Caco-2 (cell line): ENCODE results near the gene SLC39A5. TPM values are rescaled to one million over a fixed set of nuclear protein-coding genes. Genes with fewer than 3 reads are reported as not detected.

ENCODE experiments used
- BruUV-seq: library from RNA; stranded (reverse); fragments of 400-500 nt; replicated peaks from 2 replicates; lab custom pipeline; 2021; lab: Mats Ljungman, UMichigan
- CTCF ChIA-PET: fragments of 300-600 bp; sonication (Branson Sonifier 250); formaldehyde crosslinking; loops from one replicate; lab custom pipeline; 2022; ENCODE audit warnings: antibody characterized with exemption; lab: Charles Lee
- POLR2A ChIA-PET: fragments of 300-600 bp; sonication (Branson Sonifier 250); formaldehyde crosslinking; loops from one replicate; lab custom pipeline; 2022; ENCODE audit warnings: antibody characterized with exemption; lab: Charles Lee
- DNase-seq, 2 experiments: peaks; one replicate each; pipeline versions ENCODE4 v3.0.0 to v3.0.0-alpha.2; 2020 to 2022
- H3K27me3 ChIP-seq: replicated peaks from 2 replicates; pipeline ENCODE4 v1.6.0; 2011; ENCODE audit warnings: low read length; ENCODE audit not compliant: control insufficient read depth, insufficient read depth
- H3K36me3 ChIP-seq: 2 replicates; pipeline ENCODE4 v1.5.1; 2011; ENCODE audit warnings: low read length; ENCODE audit not compliant: control insufficient read depth, insufficient read depth
- H3K4me1 ChIP-seq: fragments of 250-450 bp; sonication (Bioruptor Pico); 2 replicates; pipeline ENCODE4 v1.5.1; 2020; ENCODE audit warnings: mild to moderate bottlenecking
- H3K4me3 ChIP-seq: 2 replicates; pipeline ENCODE4 v1.5.1; 2011; ENCODE audit warnings: low read depth, mild to moderate bottlenecking, control low read depth, low read length
- H3K9me3 ChIP-seq: fragments of 250-450 bp; sonication (Bioruptor Pico); 2 replicates; pipeline ENCODE4 v1.5.1; 2020; ENCODE audit warnings: mild to moderate bottlenecking, moderate library complexity
- H3K27ac Mint-ChIP-seq: one replicate; pipeline ENCODE4 v1.8.0; 2022; ENCODE audit warnings: mixed read lengths; ENCODE audit not compliant: unreplicated experiment
- H3K27me3 Mint-ChIP-seq: one replicate; pipeline ENCODE4 v1.8.0; 2022; ENCODE audit warnings: mixed read lengths; ENCODE audit not compliant: insufficient read depth, unreplicated experiment
- H3K36me3 Mint-ChIP-seq: one replicate; pipeline ENCODE4 v1.8.0; 2022; ENCODE audit warnings: mild to moderate bottlenecking, mixed read lengths; ENCODE audit not compliant: insufficient read depth, unreplicated experiment
- H3K4me1 Mint-ChIP-seq: one replicate; pipeline ENCODE4 v1.8.0; 2022; ENCODE audit warnings: low read depth, mixed read lengths; ENCODE audit not compliant: unreplicated experiment
- H3K4me3 Mint-ChIP-seq: one replicate; pipeline ENCODE4 v1.8.0; 2022; ENCODE audit warnings: mild to moderate bottlenecking, moderate library complexity, mixed read lengths; ENCODE audit not compliant: unreplicated experiment
- H3K9me3 Mint-ChIP-seq: one replicate; pipeline ENCODE4 v1.8.0; 2022; ENCODE audit warnings: mixed read lengths; ENCODE audit not compliant: unreplicated experiment
- intact Hi-C: fragments of 100-400 bp; cut with micrococcal nuclease; formaldehyde crosslinking; loops from one replicate; pipeline ENCODE4 v1.10.0; 2022; ENCODE audit not compliant: unreplicated experiment
- total RNA-seq: library from RNA; stranded (reverse); gene quantifications from 2 replicates; pipeline ENCODE4 v1.2.3, GENCODE V29; 2022
- TF ChIP-seq, protein P1 (sequence below), 2 experiments: fragments of 200-600 bp in 1 of 2; IDR thresholded peaks; 1 replicate in 1 of 2; 2 replicates in 1 of 2; pipeline versions ENCODE4 v1.5.1 to v1.8.0; 2011 to 2022; ENCODE audit warnings: antibody characterized with exemption in 1 of 2, control low read depth in 1 of 2, inconsistent platforms in 1 of 2, low read depth in 1 of 2, low read length in 1 of 2, mild to moderate bottlenecking in 1 of 2, moderate library complexity in 1 of 2; ENCODE audit not compliant: insufficient read depth in 1 of 2, severe bottlenecking in 1 of 2, unreplicated experiment in 1 of 2

SLC39A5 gene
- total RNA-seq, 1 experiment from 2014 or later, result 110 TPM

- BruUV-seq, result no TSS peak
- no peaks in the 10 kb centered on the region for H3K27me3 Mint-ChIP-seq
- Histone ChIP-seq H3K36me3 (peaks cover 2% of the 10 kb centered on the region; the same call in 1 of the 2 replicates), H3K9me3 (no peaks in the 10 kb centered on the region), H3K4me3 (no peak overlapping the region), H3K4me1 (no peaks in the 10 kb centered on the region), H3K27me3 (no peaks in the 10 kb centered on the region)
- H3K9me3 Mint-ChIP-seq, result no peaks in the 10 kb centered on the region
- intact Hi-C loops, result loop anchor here (1.0 kb wide), 1 partner anchor 18 kb away; the partner anchor contains the start of gene NABP2
- H3K27ac Mint-ChIP-seq, result no peak overlapping the region
- CTCF ChIA-PET, result interaction anchor here (0.6 to 4.6 kb wide), 15 partner anchors 9 to 88 kb away, joined by 3 to 61 read pairs (median 4); partner anchors contain the start of genes ANKRD52, COQ10A, ESYT1 and NABP2
- H3K4me3 Mint-ChIP-seq, result no peak overlapping the region
- POLR2A ChIA-PET, result interaction anchor here (1.0 to 2.2 kb wide), 2 partner anchors 15 to 17 kb away, joined by 5 to 19 read pairs; partner anchors contain the start of genes RNF41 and SMARCC2
- peaks cover 71% of the 10 kb centered on the region for H3K36me3 Mint-ChIP-seq
- no peaks in the 10 kb centered on the region for H3K4me1 Mint-ChIP-seq
- TF ChIP-seq, protein P1, sequence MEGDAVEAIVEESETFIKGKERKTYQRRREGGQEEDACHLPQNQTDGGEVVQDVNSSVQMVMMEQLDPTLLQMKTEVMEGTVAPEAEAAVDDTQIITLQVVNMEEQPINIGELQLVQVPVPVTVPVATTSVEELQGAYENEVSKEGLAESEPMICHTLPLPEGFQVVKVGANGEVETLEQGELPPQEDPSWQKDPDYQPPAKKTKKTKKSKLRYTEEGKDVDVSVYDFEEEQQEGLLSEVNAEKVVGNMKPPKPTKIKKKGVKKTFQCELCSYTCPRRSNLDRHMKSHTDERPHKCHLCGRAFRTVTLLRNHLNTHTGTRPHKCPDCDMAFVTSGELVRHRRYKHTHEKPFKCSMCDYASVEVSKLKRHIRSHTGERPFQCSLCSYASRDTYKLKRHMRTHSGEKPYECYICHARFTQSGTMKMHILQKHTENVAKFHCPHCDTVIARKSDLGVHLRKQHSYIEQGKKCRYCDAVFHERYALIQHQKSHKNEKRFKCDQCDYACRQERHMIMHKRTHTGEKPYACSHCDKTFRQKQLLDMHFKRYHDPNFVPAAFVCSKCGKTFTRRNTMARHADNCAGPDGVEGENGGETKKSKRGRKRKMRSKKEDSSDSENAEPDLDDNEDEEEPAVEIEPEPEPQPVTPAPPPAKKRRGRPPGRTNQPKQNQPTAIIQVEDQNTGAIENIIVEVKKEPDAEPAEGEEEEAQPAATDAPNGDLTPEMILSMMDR (IDR thresholded peaks at IDR 0.05; ENCODE audit: insufficient read depth in 1 of 2, low read depth in 1 of 2, low read length in 1 of 2, severe bottlenecking in 1 of 2, unreplicated experiment in 1 of 2), result peak; percentile 61 to 78
- peak; percentile 72 to 77 for DNase-seq
Measured at GRCh38 chr12:56206452-56207166, 23.2 kb upstream of the SLC39A5 start.

GRCh38 chr12:56208006-56208405 is 21.8 kb upstream of the SLC39A5 start:
- Histone ChIP-seq H3K27me3 (no peaks in the 10 kb centered on the region), H3K9me3 (no peaks in the 10 kb centered on the region), H3K4me3 (no peak overlapping the region), H3K4me1 (no peaks in the 10 kb centered on the region), H3K36me3 (peaks cover 4% of the 10 kb centered on the region)
- Mint-ChIP-seq H3K4me3 (no peak overlapping the region), H3K36me3 (peaks cover 81% of the 10 kb centered on the region), H3K4me1 (no peaks in the 10 kb centered on the region), H3K9me3 (no peaks in the 10 kb centered on the region), H3K27me3 (no peaks in the 10 kb centered on the region), H3K27ac (no peak overlapping the region)
- intact Hi-C loops, result no loop called here
- POLR2A ChIA-PET, result interaction anchor here (0.6 to 0.9 kb wide), 2 partner anchors 14 to 451 kb away, joined by 3 to 10 read pairs; partner anchors contain the start of gene RNF41
- no TSS peak for BruUV-seq
- no peak for DNase-seq
- TF ChIP-seq, protein P1 (IDR thresholded peaks at IDR 0.05; ENCODE audit: insufficient read depth in 1 of 2, low read depth in 1 of 2, low read length in 1 of 2, severe bottlenecking in 1 of 2, unreplicated experiment in 1 of 2), result no peak
- CTCF ChIA-PET, result interaction anchor here (0.8 kb wide), 1 partner anchor 14 kb away, joined by 3 read pairs; the partner anchor contains the start of gene RNF41

GRCh38 chr12:56212361-56212760 is 17.5 kb upstream of the SLC39A5 start:
- Mint-ChIP-seq H3K27ac (no peak overlapping the region), H3K4me3 (no peak overlapping the region), H3K4me1 (peaks cover 7% of the 10 kb centered on the region), H3K27me3 (no peaks in the 10 kb centered on the region), H3K9me3 (peaks cover 9% of the 10 kb centered on the region), H3K36me3 (peaks cover 91% of the 10 kb centered on the region)
- Histone ChIP-seq H3K27me3 (no peaks in the 10 kb centered on the region), H3K9me3 (no peaks in the 10 kb centered on the region), H3K4me3 (no peak overlapping the region), H3K36me3 (peaks cover 3% of the 10 kb centered on the region), H3K4me1 (no peaks in the 10 kb centered on the region)
- intact Hi-C loops, result no loop called here
- no TSS peak for BruUV-seq
- TF ChIP-seq, protein P1 (IDR thresholded peaks at IDR 0.05; ENCODE audit: insufficient read depth in 1 of 2, low read depth in 1 of 2, low read length in 1 of 2, severe bottlenecking in 1 of 2, unreplicated experiment in 1 of 2), result no peak
- no peak for DNase-seq
- POLR2A ChIA-PET, result no interaction called here
- CTCF ChIA-PET, result no interaction called here
